SK-N-SH (cell line): ENCODE data around the gene ELMO1. TPM values are rescaled to one million over a fixed set of nuclear protein-coding genes. Genes with fewer than 3 reads are reported as not detected.

ENCODE experiments used
- CTCF ChIA-PET: fragments of 300-600, 350-600 bp; formaldehyde crosslinking; extraction: SDS; loops from one replicate; lab custom pipeline; 2021; lab: Yijun Ruan, JAX
- POLR2A ChIA-PET: fragments of 350-600 bp; sonication (Branson Sonifier 250); formaldehyde crosslinking; extraction: SDS; loops from one replicate; lab custom pipeline; 2020; ENCODE audit warnings: antibody characterized with exemption, inconsistent platforms; lab: Yijun Ruan, JAX
- DNase-seq: peaks from one replicate; pipeline ENCODE4 v3.0.0; 2012
- H2AFZ ChIP-seq: fragments of 200-600 bp; sonication (generic); 2 replicates; pipeline ENCODE4 v1.8.1; 2016; ENCODE audit warnings: antibody characterized with exemption, mild to moderate bottlenecking, low read depth
- H3F3A ChIP-seq: fragments of 200-600 bp; sonication (generic); replicated peaks from 2 replicates; pipeline ENCODE3; 2016; ENCODE audit warnings: antibody characterized with exemption, mild to moderate bottlenecking; ENCODE audit not compliant: insufficient read depth
- H3K27ac ChIP-seq, 2 experiments: fragments of 200-500 bp in 1 of 2; fragments of 200-600 bp in 1 of 2; sonication (Bioruptor generic) in 1 of 2; sonication (generic), shearing (Covaris generic) in 1 of 2; 2 replicates each; pipeline versions ENCODE4 v1.5.1 to v1.6.1; 2014 to 2016; ENCODE audit warnings: low read depth in 2 of 2, inconsistent platforms in 1 of 2, low read length in 1 of 2, mild to moderate bottlenecking in 1 of 2, mixed read lengths in 1 of 2
- H3K27me3 ChIP-seq: fragments of 200-600 bp; sonication (generic), shearing (Covaris generic); 2 replicates; pipeline ENCODE4 v1.6.1; 2016; ENCODE audit warnings: mixed run types; ENCODE audit not compliant: insufficient read depth
- H3K36me3 ChIP-seq, 2 experiments: fragments of 200-500 bp in 1 of 2; fragments of 200-600 bp in 1 of 2; sonication (Bioruptor generic) in 1 of 2; sonication (generic) in 1 of 2; replicated peaks in 1 of 2; 2 replicates each; pipeline versions ENCODE3 to v1.5.1; 2014 to 2016; ENCODE audit warnings: low read length in 1 of 2, mild to moderate bottlenecking in 1 of 2; ENCODE audit not compliant: insufficient read depth in 2 of 2, control insufficient read depth in 1 of 2
- H3K4me1 ChIP-seq, 2 experiments: fragments of 200-500 bp in 1 of 2; fragments of 200-600 bp in 1 of 2; sonication (Bioruptor generic) in 1 of 2; sonication (generic), shearing (Covaris generic) in 1 of 2; 2 replicates each; pipeline versions ENCODE4 v1.5.1 to v1.6.1; 2014 to 2016; ENCODE audit warnings: low read depth in 1 of 2, low read length in 1 of 2, mixed run types in 1 of 2; ENCODE audit not compliant: insufficient read depth in 2 of 2, control insufficient read depth in 1 of 2
- H3K4me2 ChIP-seq: fragments of 200-600 bp; sonication (generic), shearing (Covaris generic); 2 replicates; pipeline ENCODE4 v1.6.1; 2017; ENCODE audit warnings: mixed run types
- H3K4me3 ChIP-seq, 2 experiments: fragments of 200-500 bp in 1 of 2; fragments of 200-600 bp in 1 of 2; sonication (Bioruptor generic) in 1 of 2; sonication (generic), shearing (Covaris generic) in 1 of 2; 2 replicates each; pipeline versions ENCODE4 v1.5.1 to v1.8.1; 2014 to 2016; ENCODE audit warnings: low read depth in 2 of 2, inconsistent platforms in 1 of 2, low read length in 1 of 2, mild to moderate bottlenecking in 1 of 2, mixed read lengths in 1 of 2, moderate library complexity in 1 of 2
- H3K79me2 ChIP-seq: fragments of 200-600 bp; sonication (generic); 2 replicates; pipeline ENCODE4 v1.8.1; 2017; ENCODE audit warnings: mild to moderate bottlenecking; ENCODE audit not compliant: insufficient read depth
- H3K9ac ChIP-seq: fragments of 200-600 bp; sonication (generic); 2 replicates; pipeline ENCODE4 v1.6.1; 2017; ENCODE audit warnings: mixed run types
- H3K9me2 ChIP-seq: fragments of 200-600 bp; sonication (generic); 2 replicates; pipeline ENCODE4 v1.6.1; 2017; ENCODE audit warnings: mixed run types
- H3K9me3 ChIP-seq: fragments of 200-600 bp; sonication (generic); 2 replicates; pipeline ENCODE4 v1.6.1; 2017; ENCODE audit warnings: mixed run types, mild to moderate bottlenecking, moderate library complexity
- H4K20me1 ChIP-seq: fragments of 200-600 bp; sonication (generic); 2 replicates; pipeline ENCODE4 v1.6.1; 2017; ENCODE audit warnings: mild to moderate bottlenecking, mixed run types; ENCODE audit not compliant: insufficient read depth
- CTCF ChIP-seq: fragments of 200-600 bp; sonication (generic); IDR thresholded peaks from 2 replicates; pipeline ENCODE4 v1.6.1; 2017; ENCODE audit warnings: antibody characterized with exemption, mild to moderate bottlenecking, moderate library complexity
- ELF1 ChIP-seq: IDR thresholded peaks from 2 replicates; pipeline ENCODE4 v1.4.0; 2012
- FOSL2 ChIP-seq: IDR thresholded peaks from 2 replicates; pipeline ENCODE4 v1.4.0; 2012; ENCODE audit warnings: low read depth, mild to moderate bottlenecking, moderate library complexity, borderline replicate concordance
- FOXJ3 ChIP-seq: sonication (generic); formaldehyde crosslinking; IDR thresholded peaks from 2 replicates; pipeline ENCODE4 v1.5.1; 2020; ENCODE audit warnings: mild to moderate bottlenecking, missing genetic modification reagents
- GABPA ChIP-seq: IDR thresholded peaks from 2 replicates; pipeline ENCODE4 v1.4.0; 2012; ENCODE audit warnings: low read depth, mild to moderate bottlenecking
- GATA2 ChIP-seq: sonication (generic); formaldehyde crosslinking; IDR thresholded peaks from 2 replicates; pipeline ENCODE4 v1.5.0; 2020; ENCODE audit warnings: mild to moderate bottlenecking, missing genetic modification reagents
- IRF3 ChIP-seq: fragments of 150-350 bp; IDR thresholded peaks from 2 replicates; pipeline ENCODE4 v1.6.1; 2016; ENCODE audit warnings: mild to moderate bottlenecking, low read depth, low read length
- MAX ChIP-seq: IDR thresholded peaks from 2 replicates; pipeline ENCODE4 v1.4.0; 2012; ENCODE audit warnings: low read depth
- MEF2A ChIP-seq: IDR thresholded peaks from 2 replicates; pipeline ENCODE4 v1.4.0; 2012; ENCODE audit warnings: low read depth, borderline replicate concordance
- NFIC ChIP-seq: IDR thresholded peaks from 2 replicates; pipeline ENCODE4 v1.4.0; 2012; ENCODE audit warnings: borderline replicate concordance
- NRF1 ChIP-seq: IDR thresholded peaks from 2 replicates; pipeline ENCODE4 v1.6.1; 2012; ENCODE audit warnings: low read depth, mild to moderate bottlenecking, low read length
- POLR2AphosphoS5 ChIP-seq: IDR thresholded peaks from 2 replicates; pipeline ENCODE4 v1.6.1; 2012; ENCODE audit warnings: low read depth, low read length
- RAD21 ChIP-seq: IDR thresholded peaks from 2 replicates; pipeline ENCODE4 v1.6.1; 2012; ENCODE audit warnings: mild to moderate bottlenecking, low read length
- RCOR1 ChIP-seq: fragments of 150-350 bp; IDR thresholded peaks from 2 replicates; pipeline ENCODE4 v1.6.1; 2017; ENCODE audit warnings: antibody characterized with exemption, low read length
- RFX5 ChIP-seq: IDR thresholded peaks from 2 replicates; pipeline ENCODE4 v1.6.1; 2012; ENCODE audit warnings: mild to moderate bottlenecking, improper control_type of control experiment, low read length
- RXRA ChIP-seq: IDR thresholded peaks from 2 replicates; pipeline ENCODE4 v1.4.0; 2012; ENCODE audit warnings: low read depth, mild to moderate bottlenecking, borderline replicate concordance
- SMC3 ChIP-seq: IDR thresholded peaks from 2 replicates; pipeline ENCODE4 v1.6.1; 2012; ENCODE audit warnings: low read depth, low read length, improper control_type of control experiment
- TAF1 ChIP-seq: IDR thresholded peaks from 2 replicates; pipeline ENCODE4 v1.6.1; 2012; ENCODE audit warnings: low read depth, mild to moderate bottlenecking, low read length, moderate library complexity, borderline replicate concordance
- TCF12 ChIP-seq: IDR thresholded peaks from 2 replicates; pipeline ENCODE4 v1.4.0; 2012
- USF1 ChIP-seq: IDR thresholded peaks from 2 replicates; pipeline ENCODE4 v1.4.0; 2012; ENCODE audit warnings: low read depth, borderline replicate concordance
- YY1 ChIP-seq: IDR thresholded peaks from 2 replicates; pipeline ENCODE4 v1.4.0; 2012; ENCODE audit warnings: low read depth, mild to moderate bottlenecking
- WGBS: methylation state at CpG from one replicate; pipeline ENCODE4 v1.1.6; 2017; ENCODE audit warnings: low lambda C conversion rate; 5-methylcytosine and 5-hydroxymethylcytosine counted together
- polyA plus RNA-seq, 3 experiments: library from polyadenylated mRNA; depleted of rRNA; stranded (reverse); fragments of >200 nt; gene quantifications; 2 replicates each; pipeline ENCODE4 v1.2.3, GENCODE V29; 2012

Gene ELMO1
- polyA plus RNA-seq, 1 of the 3 experiments (the other 2 are of a cell fraction), result 0.64 TPM

GRCh38 chr7:36823353-36823752 is 625.3 kb downstream of the ELMO1 start:
- Histone ChIP-seq H3F3A (no peaks in the 10 kb centered on the region), H3K9ac (no peak overlapping the region), H3K79me2 (no peaks in the 10 kb centered on the region), H3K36me3 (no peaks in the 10 kb centered on the region), H2AFZ (no peak overlapping the region), H3K9me3 (no peaks in the 10 kb centered on the region), H4K20me1 (no peaks in the 10 kb centered on the region), H3K27ac (no peak overlapping the region), H3K27me3 (no peaks in the 10 kb centered on the region), H3K9me2 (no peaks in the 10 kb centered on the region), H3K4me1 (peaks cover 0 to 5% of the 10 kb centered on the region in 2 experiments; a peak in 1 of 4 replicates), H3K4me2 (no peak overlapping the region), H3K4me3 (no peak overlapping the region)
- ChIA-PET CTCF (no interaction called here), POLR2A (no interaction called here)
- TF ChIP-seq CTCF (no peak), NFIC (no peak)
- DNase-seq, result no peak
- 77% methylated on average over 9 of the region's 9 CpGs for WGBS

GRCh38 chr7:36821617-36822016 is 627.0 kb downstream of the ELMO1 start:
- H3K27me3 ChIP-seq, result no peaks in the 10 kb centered on the region
- DNase-seq, result no peak
- H3F3A ChIP-seq, result no peaks in the 10 kb centered on the region
- CTCF ChIA-PET, result no interaction called here
- TF ChIP-seq YY1 (no peak), RXRA (no peak), GATA2 (no peak), USF1 (no peak), TAF1 (no peak), NRF1 (no peak), RFX5 (no peak)
- TF ChIP-seq, all 33 proteins: peak for 0
- no peaks in the 10 kb centered on the region for H3K79me2 ChIP-seq
- peaks cover under 1% of the 10 kb centered on the region; the same call in 1 of the 2 replicates for H3K9me3 ChIP-seq
- H3K27ac ChIP-seq, result no peak overlapping the region
- no peaks in the 10 kb centered on the region for H3K9me2 ChIP-seq
- POLR2A ChIA-PET, result no interaction called here
- H3K4me1 ChIP-seq, result peaks cover 0 to 5% of the 10 kb centered on the region in 2 experiments; a peak in 1 of 4 replicates
- no peak overlapping the region for H3K4me3 ChIP-seq
- no peak overlapping the region for H3K9ac ChIP-seq
- no peaks in the 10 kb centered on the region for H3K36me3 ChIP-seq
- no peak overlapping the region for H3K4me2 ChIP-seq
- no peaks in the 10 kb centered on the region for H4K20me1 ChIP-seq
- H2AFZ ChIP-seq, result no peak overlapping the region

- ChIA-PET CTCF (no interaction called here), POLR2A (no interaction called here)
- 0 out of 2 replicates have a peak, but pooled peaks cover 5% of the 10 kb centered on the region for H3K9me2 ChIP-seq
- peaks cover 3% of the 10 kb centered on the region; the same call in 1 of the 2 replicates for H3K9me3 ChIP-seq
- no peak overlapping the region for H3K27ac ChIP-seq
- no peak overlapping the region for H3K4me3 ChIP-seq
- no peaks in the 10 kb centered on the region for H3K79me2 ChIP-seq
- no peaks in the 10 kb centered on the region for H3F3A ChIP-seq
- no peak overlapping the region for H3K9ac ChIP-seq
- no peak overlapping the region for H2AFZ ChIP-seq
- H3K4me2 ChIP-seq, result no peak overlapping the region
- H3K27me3 ChIP-seq, result no peaks in the 10 kb centered on the region
- DNase-seq, result no peak
- no peaks in the 10 kb centered on the region for H4K20me1 ChIP-seq
- H3K4me1 ChIP-seq, result peaks cover 0 to under 1% of the 10 kb centered on the region in 2 experiments; a peak in 1 of 4 replicates
- no peaks in the 10 kb centered on the region for H3K36me3 ChIP-seq
- no peak for TF ChIP-seq RAD21
- TF ChIP-seq RXRA, result no peak
- TF ChIP-seq POLR2AphosphoS5, result no peak
- no peak for TF ChIP-seq MAX
- no peak for TF ChIP-seq TCF12
- no peak for TF ChIP-seq MEF2A
- no peak for TF ChIP-seq RCOR1
- no peak for TF ChIP-seq FOXJ3
- no peak for TF ChIP-seq GABPA
- TF ChIP-seq FOSL2, result no peak
- no peak for TF ChIP-seq IRF3
- no peak for TF ChIP-seq YY1
- no peak for TF ChIP-seq SMC3
- TF ChIP-seq ELF1, result no peak
- no peak for TF ChIP-seq TAF1
- no peak for TF ChIP-seq NFIC
These were observed 628.0 kb downstream of the ELMO1 start for GRCh38 chr7:36820527-36821170.
